Embryonic facial prominence (tissue), 1 donor: ENCODE measurements around the gene TLE4.
A peak's percentile ranks its signal among the peaks of the same experiment; 100 is the strongest.
"Not testable (repeated sequence)": the region's sequence is repeated elsewhere in the genome, so short reads cannot be mapped to it uniquely, and the experiment has no call there.

Experiments used
- DNase-seq: peaks from one replicate; pipeline ENCODE4 v3.0.0-alpha.2; 2016; ENCODE audit errors: extremely low spot score

Gene TLE4

DNA sequence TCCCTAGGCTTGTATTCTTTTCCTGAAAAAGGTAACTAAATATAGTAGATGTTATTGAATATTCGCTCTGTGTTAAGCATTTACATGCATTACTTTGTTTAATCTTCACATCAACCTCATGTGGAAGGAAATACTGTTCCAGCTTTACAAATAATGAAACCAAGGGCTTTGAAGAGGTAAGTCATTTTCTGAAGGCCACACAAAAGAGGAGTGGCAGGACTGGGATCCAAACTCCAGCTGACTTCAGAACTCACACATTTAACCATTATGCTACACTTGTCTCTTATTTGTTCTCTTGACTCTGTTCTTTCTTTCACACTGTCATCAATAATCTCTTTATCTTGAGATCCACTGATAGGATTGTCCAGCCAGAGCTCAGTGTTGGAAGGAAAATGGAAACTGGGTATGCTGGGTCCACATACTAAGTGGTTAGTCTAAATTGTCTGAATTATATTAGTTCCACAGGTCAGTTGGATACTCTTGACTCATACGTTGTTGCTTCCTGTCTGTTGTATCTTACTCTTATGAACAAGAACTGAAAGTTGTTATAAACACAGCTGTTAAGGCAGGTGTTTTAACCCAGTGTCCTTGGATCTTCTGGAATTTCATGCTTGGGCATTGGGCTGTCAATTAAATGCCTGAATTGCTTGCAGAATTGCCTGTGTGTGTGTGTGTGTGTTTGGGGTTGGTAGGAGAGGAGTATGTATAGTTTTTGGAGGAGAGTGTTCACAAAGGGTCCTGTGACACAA, 65.6 kb downstream of the TLE4 start:
- DNase-seq: no peak

DNA sequence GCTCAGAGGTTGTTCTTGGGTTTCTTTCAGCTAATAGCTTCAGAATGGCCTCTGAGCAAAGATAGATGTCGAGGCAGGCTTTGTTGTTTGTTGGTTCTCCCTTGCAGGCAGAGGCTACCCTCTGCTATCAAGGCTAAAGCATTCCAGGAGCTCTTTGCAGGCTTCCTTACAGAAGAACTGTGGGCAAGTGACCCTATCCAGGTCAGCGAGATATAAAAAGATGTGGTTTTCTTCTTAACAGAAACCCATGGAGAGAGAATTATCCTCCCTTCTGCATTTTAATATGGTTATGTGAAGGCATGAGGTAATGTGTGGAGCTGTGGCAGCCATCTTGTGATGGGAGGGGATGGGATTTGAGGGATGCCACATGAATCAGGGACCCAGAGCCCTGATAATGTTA, 67.0 kb downstream of the TLE4 start:
- DNase-seq: no peak

DNA sequence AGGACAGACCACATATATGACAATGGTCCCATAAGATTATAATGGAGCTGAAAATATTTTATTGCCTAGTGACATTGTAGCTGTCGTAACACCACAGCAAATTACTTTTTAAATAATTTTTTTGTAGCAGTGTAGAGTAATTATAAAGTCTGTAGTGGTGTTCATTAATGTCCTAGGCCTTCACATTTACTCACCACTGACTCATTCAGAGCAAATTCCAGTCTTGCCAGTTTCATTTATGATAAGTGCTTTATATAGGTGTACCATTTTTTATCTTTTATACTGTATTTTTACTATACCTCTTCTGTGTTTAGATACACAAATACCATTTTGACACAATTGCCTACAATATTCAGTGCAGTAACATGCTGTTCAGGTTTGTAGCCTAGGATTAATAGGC, 67.6 kb downstream of the TLE4 start:
- DNase-seq: no peak

DNA sequence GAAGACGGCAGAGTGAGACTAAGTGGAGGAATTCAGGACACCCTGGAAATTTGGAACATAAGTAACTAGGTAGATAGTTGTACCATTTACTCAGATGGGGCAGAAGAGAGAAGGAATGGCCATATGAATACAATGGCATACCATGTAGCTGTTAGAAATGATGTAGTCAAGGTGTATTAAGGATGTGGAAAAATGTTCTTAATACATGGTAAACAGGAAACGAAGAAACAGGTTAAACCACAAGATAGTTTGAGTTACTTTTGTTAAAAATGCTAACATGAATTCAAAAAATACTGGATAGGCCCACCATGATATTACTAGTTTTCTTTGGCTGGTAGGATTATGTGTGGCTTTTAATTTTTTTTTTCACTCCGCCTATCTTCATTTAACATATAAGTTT, 68.3 kb downstream of the TLE4 start:
- DNase-seq: not testable (repeated sequence)

DNA sequence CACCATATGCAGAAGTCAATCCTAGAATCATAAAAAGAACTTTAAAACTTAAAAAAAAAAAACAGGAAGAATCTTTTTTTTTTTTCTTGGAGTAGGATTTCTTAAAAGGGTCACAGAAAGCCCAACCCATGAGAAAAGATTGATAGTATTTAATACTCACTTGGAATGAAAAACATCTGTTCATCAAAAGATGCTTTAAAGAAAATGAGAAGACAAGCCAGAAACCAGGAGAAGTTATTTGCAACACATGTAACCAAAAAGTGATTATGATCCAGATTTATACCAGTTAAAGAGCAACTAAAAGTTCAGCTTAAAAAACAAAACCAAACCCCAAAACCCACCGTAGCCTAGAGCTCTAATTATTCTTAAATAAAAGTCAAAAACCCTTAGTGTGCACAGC, 69.3 kb downstream of the TLE4 start:
- DNase-seq: peak; percentile 39

DNA sequence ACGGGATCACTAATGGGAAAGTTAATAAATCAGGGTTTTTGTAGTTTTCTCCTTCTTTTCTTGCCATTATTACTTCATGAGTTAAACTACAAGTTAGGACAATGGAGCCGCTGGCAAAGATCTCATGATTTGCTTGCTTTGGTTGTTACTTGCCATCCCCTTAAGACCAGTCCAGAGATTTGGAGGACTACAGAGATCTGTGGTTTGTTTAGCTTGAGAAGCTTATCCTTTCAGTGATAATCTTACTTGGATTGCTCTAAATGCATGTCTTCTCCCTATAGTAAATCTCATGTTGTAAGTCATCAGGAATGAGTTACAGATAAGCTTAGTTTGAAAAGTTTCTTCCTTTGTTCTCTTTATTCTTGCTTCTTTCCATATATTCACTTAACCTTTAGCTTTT, 70.9 kb downstream of the TLE4 start:
- no peak for DNase-seq

DNA sequence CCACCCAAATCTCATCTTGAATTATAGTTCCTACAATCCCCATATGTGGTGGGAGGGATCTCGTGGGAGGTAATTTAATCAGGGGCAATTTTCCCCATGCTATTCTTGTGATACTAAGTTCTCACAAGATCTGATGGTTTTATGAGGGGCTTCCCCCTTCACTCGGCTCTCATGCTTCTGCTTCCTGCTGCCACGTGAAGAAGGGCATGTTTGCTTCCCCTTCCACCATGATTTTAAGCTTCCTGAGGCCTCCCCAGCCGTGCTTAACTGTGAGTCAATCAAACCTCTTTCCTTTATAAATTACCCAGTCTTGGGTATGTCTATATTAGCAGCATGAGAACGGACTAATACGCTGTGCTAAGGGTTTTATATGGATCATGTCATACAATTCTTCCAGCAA, 72.3 kb downstream of the TLE4 start:
- no peak for DNase-seq

DNA sequence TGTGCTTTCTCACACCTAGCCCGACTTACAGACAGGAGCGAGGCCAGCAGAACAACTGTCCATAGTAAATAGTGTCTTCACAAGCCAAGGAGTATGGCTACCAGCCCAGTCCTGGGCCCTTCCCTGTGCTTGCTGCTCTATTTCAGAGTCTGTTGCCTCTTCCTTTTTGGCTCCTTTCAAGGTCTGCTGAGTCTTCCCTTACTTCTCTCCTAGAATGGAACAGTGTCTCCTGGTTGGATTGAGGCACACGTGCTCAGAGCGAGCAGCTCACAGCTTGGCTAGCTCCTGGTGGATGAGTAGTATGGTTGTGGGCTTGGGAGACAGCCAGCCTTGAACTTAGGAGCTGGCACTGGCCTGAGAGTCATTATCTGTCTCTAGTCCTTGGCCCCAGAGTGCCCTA, 72.8 kb downstream of the TLE4 start:
- DNase-seq: no peak

DNA sequence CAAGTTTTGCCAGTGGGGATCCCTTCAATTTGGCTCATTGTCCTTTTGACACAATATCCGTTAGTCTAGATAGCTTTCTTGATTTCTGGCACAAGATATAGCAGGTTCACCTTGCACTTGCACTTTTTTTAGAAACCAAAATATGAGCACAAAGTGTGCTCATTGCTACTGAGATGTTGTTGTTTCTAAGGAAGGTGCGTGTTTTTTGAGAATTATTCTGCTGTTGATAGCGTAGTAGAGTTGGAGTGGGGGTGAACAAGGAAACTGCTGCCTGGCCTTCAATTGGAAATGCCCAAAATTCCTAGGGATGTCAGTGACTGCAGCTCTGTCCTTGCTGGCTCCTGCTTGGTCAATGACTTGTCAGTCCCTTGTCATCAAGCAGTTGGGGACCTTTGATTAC, 73.3 kb downstream of the TLE4 start:
- DNase-seq: no peak

DNA sequence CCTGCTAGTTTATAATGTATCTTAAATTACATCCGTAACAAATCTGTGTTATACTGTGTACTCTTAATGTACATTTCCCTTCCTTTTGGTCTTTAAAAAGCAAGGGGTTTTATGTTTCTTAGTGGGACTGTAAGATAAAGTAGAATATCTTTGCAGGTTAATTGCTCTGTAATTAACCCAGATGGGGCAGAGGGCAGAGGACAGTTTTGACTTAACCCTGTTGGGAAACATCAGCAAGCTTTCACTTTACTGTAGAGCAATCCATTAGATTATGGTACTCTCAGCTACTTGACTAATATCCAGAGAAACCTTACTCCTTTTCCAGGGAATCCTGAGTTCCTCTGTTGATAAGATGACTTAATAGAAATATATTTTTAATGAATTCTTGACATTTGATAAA, 74.3 kb downstream of the TLE4 start:
- no peak for DNase-seq

DNA sequence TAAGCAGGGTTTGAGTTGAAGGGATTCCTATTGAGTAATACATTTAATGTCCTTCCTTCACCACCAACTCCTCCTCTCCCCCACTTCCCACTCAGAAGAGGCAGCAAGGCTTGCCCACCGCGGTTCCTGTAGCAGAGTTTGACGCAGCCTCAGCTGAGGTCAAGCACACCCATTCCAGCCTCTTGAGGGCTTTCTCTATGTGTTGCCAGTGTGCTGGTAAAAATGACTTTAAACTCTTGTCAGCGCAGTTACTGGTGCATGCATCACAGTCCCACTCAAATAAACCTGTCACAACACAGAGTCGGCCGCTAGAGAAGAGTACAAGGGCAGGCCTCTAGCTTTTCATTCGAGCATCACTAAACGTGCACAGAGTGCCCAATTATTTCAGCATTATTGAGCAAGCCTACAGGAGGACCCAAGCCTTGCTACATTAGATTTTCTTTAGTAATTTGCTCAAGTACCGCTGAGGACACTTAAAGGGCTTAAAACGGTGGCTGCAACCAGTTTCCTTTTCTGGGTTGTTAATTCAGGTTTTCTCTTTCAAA, 79.6 kb downstream of the TLE4 start:
- no peak for DNase-seq

DNA sequence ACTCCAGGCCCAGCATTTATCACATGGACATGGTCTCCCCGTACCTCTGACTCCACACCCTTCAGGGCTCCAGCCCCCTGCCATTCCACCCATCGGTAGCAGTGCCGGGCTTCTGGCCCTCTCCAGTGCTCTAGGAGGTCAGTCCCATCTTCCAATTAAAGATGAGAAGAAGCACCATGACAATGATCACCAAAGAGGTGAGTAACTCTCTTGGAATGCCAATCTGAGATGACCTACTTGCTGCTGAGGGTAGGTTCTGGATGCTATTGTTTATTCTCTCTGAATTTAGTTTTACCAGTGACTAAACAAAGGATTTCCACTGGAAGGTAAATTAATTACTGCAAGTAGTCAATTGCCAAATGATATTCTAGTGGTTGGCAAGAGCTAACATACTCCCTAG, 80.8 kb downstream of the TLE4 start:
- DNase-seq: no peak

DNA sequence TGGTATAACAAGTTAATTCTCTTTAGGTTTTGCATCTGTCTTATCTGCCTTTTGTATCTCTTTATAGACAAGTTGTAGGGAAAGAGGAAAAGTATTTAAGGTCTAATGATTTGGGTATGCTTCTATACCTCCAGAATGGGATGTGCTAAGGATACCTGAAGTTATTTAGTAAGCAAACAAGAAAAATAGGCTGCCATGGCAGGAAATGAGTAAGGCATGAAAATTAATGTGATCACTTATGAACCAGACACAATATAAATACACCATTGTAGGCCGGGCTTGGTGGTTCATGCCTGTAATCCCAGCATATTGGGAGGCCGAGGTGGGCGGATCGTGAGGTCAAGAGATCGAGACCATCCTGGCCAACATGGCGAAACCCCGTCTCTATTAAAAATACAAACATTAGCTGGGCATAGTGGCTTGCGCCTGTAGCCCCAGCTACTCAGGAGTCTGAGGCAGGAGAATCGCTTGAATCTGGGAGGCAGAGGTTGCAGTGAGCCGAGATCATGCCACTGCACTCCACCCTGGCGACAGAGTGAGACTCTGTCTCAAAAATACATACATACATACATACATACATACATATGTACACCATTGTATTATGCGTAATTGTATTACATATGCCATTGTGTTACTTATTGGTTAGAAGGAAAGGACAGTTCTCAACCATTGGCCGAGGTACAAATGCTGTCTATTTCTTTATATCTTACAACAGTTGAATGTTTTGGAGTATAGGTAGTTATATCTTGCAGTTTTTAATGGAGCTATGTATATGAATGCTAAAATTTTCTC, 83.0 kb downstream of the TLE4 start:
- DNase-seq: not testable (repeated sequence)

DNA sequence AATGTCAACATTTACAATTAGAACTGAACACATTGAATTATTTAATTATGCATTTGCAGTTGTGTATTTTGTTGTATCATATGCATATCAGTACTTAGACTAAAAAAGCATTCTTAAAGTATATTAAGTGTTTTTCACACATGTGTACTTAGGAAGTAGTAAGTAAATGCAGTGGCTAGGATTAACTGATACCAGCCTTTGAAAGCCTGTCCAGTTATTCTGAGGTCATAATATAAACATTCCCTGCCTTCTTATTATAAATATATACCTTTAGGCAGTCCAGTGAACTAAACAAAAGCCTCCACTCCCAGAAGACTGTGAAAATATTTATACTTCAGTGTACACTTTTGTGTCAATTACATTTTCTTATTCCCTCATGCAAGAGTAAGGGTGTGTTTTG, 83.8 kb downstream of the TLE4 start:
- no peak for DNase-seq

DNA sequence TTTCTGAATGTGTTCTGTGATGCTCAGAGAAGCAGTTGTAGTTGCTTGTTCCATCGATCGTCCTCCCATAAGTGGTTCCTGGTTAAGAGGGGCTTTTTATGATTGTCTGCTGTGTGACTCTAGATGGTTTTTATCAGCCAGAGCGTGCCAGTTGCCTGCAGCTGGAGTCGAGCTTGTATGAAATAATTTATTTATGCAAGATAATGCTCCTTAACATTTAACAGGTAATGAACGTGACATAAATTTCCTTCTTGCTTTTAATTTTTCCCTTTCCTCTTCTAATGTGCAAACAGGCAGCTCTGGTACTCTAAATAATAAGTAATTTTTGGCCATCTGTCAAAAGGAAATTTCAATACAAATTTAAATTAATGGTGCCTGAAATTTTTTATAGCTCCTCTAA, 84.4 kb downstream of the TLE4 start:
- DNase-seq: no peak

DNA sequence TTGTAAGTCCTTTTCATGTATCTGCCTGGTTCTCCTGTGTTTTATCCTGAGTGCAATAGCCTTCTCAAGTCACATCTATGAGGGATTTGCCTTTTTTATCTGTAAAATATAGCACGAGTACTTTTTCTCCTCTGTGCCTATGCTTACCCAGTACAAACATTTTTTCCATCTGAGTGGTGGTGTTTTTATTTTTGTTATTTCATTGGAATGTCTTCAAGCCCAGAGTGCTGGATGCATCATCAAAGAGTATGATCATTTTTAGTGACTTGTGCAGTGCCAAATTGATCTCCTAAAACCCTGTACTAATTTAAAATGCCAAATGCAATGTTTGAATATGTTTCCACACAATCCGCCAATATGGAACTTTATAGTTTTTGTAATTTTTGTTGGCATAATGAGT, 86.1 kb downstream of the TLE4 start:
- DNase-seq: no peak

DNA sequence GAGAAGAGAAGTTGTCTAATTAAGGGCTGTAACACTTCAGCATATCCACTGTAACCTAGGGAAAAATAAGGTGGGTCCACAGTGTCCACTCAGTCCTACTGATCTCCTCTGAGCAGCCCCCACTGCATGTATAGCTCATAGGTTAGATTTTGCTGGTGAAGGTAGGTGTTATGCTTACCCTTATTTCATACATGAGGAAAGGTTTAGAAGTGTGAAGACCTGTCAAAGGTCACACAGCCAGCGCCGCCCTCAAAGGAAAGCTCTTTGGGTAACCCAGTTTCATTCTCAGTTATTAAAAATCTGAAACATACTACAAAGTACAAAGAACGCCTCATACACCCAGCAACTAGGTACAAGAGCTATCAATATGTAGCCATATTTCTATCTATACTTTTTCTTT, 87.2 kb downstream of the TLE4 start:
- DNase-seq: no peak

DNA sequence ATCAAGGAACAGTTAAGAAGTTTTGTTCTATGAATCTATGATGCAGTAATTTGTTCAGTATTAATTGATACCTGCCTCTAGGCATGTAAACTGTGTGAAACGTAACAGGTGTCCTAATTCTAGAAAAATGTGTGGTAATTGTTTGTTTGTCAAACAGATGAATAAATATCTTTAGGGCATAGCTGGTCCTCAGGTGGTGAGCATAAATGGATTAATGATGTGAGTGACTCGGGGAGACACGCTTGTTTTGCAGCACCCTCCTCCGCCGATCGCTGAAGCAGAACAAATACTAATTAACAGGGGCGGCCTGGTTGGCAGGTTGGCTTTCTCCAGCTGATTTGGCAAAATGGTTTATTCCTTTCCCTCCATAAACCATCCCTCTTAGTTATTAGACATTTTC, 88.8 kb downstream of the TLE4 start:
- no peak for DNase-seq

DNA sequence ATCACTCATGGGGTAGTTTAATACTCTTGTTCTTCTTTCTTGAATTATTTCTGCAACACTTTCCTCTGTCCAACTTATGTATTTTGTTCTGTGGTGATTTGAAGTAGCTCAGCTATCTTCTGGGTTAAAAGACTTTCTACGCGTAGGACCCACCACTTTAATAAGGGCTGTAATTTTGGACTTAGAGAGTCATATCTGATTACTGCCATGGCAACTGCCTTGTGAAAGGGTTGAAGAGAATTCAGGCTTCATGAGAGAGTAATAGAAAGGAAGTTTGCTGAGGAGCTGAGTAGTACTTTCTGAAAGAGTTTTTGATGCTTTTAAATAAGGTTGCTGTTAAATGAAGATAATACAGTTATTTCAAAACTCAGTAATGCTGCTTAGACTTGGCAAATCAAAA, 89.5 kb downstream of the TLE4 start:
- DNase-seq: no peak

DNA sequence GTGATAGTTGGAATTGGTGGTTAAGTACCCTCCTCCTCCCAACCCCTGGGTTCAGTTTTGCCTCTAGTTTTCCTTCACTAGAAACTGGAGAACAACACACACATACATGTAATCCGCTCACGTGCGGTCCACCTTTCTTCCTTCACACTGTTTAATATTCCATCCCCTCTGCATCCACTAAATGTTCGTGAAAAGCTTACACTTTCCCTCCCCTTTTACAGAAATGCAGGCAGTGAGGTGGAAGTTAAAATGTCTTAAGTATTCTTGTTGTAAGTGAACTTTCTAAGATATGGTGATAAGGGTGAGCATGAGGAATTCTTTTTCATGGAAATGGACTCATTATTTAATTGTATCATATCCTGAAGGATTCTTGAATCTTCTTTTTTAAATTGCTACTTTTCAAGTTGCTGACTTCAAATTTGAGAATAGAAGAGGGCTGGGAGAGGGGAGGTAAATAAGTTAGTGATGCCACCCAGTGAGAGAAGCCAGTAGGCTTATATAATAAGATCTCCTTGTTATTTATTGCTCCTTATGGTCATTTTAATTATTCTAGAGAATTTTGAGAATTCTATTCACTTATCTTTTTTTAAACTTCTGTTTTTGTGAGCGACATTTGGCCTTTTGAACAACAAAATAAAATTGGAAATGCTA, 90.2 kb downstream of the TLE4 start:
- no peak for DNase-seq

DNA sequence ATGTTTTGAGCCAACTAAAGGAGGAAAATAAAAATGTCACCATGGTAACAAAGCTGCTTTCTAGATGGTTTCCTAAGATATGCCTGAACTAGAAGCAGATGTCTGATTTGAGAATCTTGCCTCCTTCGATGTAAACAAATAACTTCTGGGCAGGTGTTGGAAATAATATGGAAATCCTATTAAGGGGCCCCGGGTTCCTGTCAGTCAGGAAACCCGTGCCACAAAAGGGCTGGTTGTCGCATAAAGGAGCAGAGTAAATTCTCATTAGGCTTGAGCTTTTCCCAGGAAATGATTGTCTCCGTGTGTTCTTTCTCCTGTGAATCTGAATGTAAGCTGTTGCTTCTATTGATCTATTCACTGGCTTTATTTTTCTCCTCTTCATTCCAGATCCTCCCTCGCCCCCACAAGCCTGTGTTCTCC, 90.8 kb downstream of the TLE4 start:
- DNase-seq: peak; percentile 57

DNA sequence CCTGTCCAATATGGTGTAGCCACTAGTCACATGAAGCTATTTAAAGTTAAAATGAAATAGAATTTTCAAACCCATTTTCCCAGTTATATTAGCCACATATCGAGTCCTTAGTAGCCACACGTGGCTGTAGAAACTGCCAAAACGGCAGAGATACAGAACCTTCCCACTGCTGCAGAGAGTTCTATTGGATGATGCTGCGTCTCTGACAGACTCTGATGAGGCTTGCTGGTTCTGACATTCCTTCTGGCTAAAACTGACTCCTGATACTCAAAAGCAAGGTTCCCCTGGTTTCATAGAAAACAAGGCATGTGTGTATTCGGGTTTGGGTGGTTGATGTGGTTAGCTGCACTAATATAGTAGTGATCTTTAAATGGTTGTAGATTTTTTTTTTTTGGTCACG, 91.5 kb downstream of the TLE4 start:
- DNase-seq: peak; percentile 28

DNA sequence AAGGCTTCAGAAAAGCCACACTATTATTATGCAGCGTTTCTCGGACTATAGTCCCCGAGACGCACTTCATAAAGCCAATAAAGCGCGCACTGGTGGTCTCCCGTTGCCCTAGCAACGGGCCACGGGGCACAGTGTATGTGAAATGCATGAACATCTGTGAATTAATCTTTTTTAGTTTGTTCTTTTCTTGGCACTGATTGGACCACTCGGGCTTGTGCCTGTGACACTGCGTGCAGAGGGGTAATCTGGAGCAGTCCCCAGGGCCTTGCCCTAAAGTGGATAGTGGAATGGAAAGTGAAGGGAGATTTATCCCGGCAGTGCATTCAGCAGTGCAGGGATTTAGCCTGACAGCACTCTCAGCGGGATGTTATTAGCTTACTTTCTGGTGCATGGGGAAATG, 92.1 kb downstream of the TLE4 start:
- DNase-seq: peak; percentile 8
